H1 (cell line): ENCODE measurements around the gene NYAP2.

Experiments
- BCL11A ChIP-seq, 2 experiments: IDR thresholded peaks; one replicate each; pipeline ENCODE4 v1.6.1; 2011; ENCODE audit warnings: low read depth in 2 of 2, low read length in 2 of 2, mild to moderate bottlenecking in 2 of 2
- POLR2AphosphoS5 ChIP-seq: IDR thresholded peaks from 2 replicates; pipeline ENCODE4 v1.6.1; 2011; ENCODE audit warnings: low read depth, low read length
- TF ChIP-seq, protein P1 (sequence below): IDR thresholded peaks from 2 replicates; pipeline ENCODE4 v1.6.1; 2011; ENCODE audit warnings: low read length, improper control_type of control experiment
- TF ChIP-seq, protein P2 (sequence below), 3 experiments: IDR thresholded peaks; 1 replicate in 2 of 3; 2 replicates in 1 of 3; pipeline versions ENCODE4 v1.5.1 to v1.6.1; 2011; ENCODE audit warnings: low read length in 3 of 3, mild to moderate bottlenecking in 3 of 3, inconsistent platforms in 2 of 3, low read depth in 1 of 3, moderate library complexity in 1 of 3; ENCODE audit not compliant: insufficient read depth in 1 of 3; ENCODE audit errors: control extremely low read depth in 1 of 3

DNA sequence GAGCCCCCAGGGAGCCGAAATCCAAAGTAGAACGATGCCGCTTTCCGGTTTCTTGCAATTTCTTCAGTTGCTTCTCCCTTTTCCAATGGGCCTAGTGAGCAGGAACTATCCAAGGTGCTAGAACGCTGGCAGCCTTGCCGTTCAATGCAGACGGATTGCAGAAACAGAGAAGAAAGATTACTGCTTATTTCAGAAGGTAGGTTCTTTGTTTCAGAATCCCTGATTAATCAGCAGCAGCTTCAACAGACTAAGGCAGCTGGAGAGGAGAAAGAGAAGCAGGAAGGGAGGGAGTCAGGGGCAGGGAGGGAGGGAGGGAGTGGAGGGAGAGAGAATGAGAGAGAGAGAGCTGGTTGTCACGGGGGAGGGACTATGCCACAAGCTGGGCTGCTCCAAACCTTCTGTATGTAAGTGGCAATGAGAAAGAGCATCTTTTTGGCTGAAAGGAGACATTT lies 576 bp downstream of the NYAP2 start:
- no peak for TF ChIP-seq POLR2AphosphoS5
- TF ChIP-seq, protein P1, sequence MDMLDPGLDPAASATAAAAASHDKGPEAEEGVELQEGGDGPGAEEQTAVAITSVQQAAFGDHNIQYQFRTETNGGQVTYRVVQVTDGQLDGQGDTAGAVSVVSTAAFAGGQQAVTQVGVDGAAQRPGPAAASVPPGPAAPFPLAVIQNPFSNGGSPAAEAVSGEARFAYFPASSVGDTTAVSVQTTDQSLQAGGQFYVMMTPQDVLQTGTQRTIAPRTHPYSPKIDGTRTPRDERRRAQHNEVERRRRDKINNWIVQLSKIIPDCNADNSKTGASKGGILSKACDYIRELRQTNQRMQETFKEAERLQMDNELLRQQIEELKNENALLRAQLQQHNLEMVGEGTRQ, result no peak
- no peak for TF ChIP-seq BCL11A (IDR thresholded peaks at IDR 0.05; ENCODE audit: low read depth in 2 of 2, low read length in 2 of 2)
- TF ChIP-seq, protein P2, sequence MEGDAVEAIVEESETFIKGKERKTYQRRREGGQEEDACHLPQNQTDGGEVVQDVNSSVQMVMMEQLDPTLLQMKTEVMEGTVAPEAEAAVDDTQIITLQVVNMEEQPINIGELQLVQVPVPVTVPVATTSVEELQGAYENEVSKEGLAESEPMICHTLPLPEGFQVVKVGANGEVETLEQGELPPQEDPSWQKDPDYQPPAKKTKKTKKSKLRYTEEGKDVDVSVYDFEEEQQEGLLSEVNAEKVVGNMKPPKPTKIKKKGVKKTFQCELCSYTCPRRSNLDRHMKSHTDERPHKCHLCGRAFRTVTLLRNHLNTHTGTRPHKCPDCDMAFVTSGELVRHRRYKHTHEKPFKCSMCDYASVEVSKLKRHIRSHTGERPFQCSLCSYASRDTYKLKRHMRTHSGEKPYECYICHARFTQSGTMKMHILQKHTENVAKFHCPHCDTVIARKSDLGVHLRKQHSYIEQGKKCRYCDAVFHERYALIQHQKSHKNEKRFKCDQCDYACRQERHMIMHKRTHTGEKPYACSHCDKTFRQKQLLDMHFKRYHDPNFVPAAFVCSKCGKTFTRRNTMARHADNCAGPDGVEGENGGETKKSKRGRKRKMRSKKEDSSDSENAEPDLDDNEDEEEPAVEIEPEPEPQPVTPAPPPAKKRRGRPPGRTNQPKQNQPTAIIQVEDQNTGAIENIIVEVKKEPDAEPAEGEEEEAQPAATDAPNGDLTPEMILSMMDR (IDR thresholded peaks at IDR 0.05; ENCODE audit: control extremely low read depth in 1 of 3, insufficient read depth in 1 of 3, low read depth in 1 of 3, low read length in 3 of 3), result no peak
